ENCODE results near the gene ZNF304. TPM values are rescaled to one million over a fixed set of nuclear protein-coding genes. Genes with fewer than 3 reads are reported as not detected.

Gene ZNF304
- total and polyA plus RNA-seq, 2 of the 4 experiments (the other 2 are of a cell fraction): 3.9 to 16.1 TPM

- dilution Hi-C loops (cut with HindIII; ENCODE audit: low sequenced_read_pairs, unreplicated experiment) (no loop called here), in situ Hi-C loops (cut with MboI; ENCODE audit: low sequenced_read_pairs) (no loop called here), intact Hi-C loops (cut with micrococcal nuclease) (no loop called here)
- no CpG with 5 or more reads among the region's 2 CpGs for whole genome bisulfite sequencing, 2 experiments (ENCODE audit: extremely low coverage in 2 of 2, insufficient read length in 1 of 2)
- Histone ChIP-seq H2BK5ac (ENCODE audit: low read depth, low read length, poor library complexity, severe bottlenecking) (peak overlapping the region; percentile 73), H3K79me1 (ENCODE audit: low read depth in 1 of 2, low read length in 2 of 2) (peaks cover 17 to 34% of the 10 kb centered on the region in 2 experiments; a peak in 3 of 4 replicates), H3K4me2 (ENCODE audit: low read depth, low read length) (peak overlapping the region; percentile 81), H2AK9ac (replicated peaks; ENCODE audit: low read depth, low read length, poor library complexity) (no peak overlapping the region), H3K36me3 (ENCODE audit: control insufficient read depth, insufficient read depth, low read length) (peaks cover 15% of the 10 kb centered on the region), H3K18ac (ENCODE audit: low read depth, low read length) (no peak overlapping the region), H3K27ac (ENCODE audit: insufficient read depth, low read length) (peak overlapping the region; percentile 76; the same call in 1 of the 2 replicates), H3K9ac (ENCODE audit: low read depth, low read length) (peak overlapping the region; percentile 73), H3K14ac (replicated peaks; ENCODE audit: low read depth, low read length) (peak overlapping the region; percentile 93), H4K8ac (ENCODE audit: low read depth in 2 of 2, low read length in 2 of 2) (peak overlapping the region; percentile 97 to 99), H3K9me3 (ENCODE audit: control insufficient read depth, insufficient read depth, low read length) (no peaks in the 10 kb centered on the region), H3K56ac (ENCODE audit: extremely low read depth, insufficient read depth, low read length) (peak overlapping the region; percentile 59; the same call in 1 of the 2 replicates), H3K23ac (ENCODE audit: low read depth, low read length) (peak overlapping the region; percentile 92; the same call in 1 of the 2 replicates), H3K4me3 (ENCODE audit: insufficient read depth, low read depth, low read length) (peak overlapping the region; percentile 54; the same call in 1 of the 2 replicates), H2BK15ac (ENCODE audit: low read depth, low read length) (peak overlapping the region; percentile 77), H3K4me1 (ENCODE audit: control insufficient read depth, insufficient read depth, low read length) (no peaks in the 10 kb centered on the region), H3K9me1 (ENCODE audit: insufficient read depth, low read length) (no peaks in the 10 kb centered on the region; the same call in 1 of the 2 replicates), H2AK5ac (ENCODE audit: low read depth, low read length) (peak overlapping the region; percentile 65; the same call in 1 of the 2 replicates), H2BK20ac (ENCODE audit: low read depth, low read length) (no peak overlapping the region), H3K27me3 (ENCODE audit: control insufficient read depth, insufficient read depth, low read length) (no peaks in the 10 kb centered on the region), H4K20me1 (ENCODE audit: insufficient read depth, low read length) (no peaks in the 10 kb centered on the region), H4K5ac (ENCODE audit: low read depth, low read length) (peak overlapping the region; percentile 94), H2BK120ac (ENCODE audit: low read depth, low read length) (peak overlapping the region; percentile 46; the same call in 1 of the 2 replicates), H4K91ac (ENCODE audit: insufficient read depth, low read depth, low read length) (peak overlapping the region; percentile 79), H3K4ac (ENCODE audit: low read depth, low read length) (peak overlapping the region; percentile 81), H2AFZ (replicated peaks; ENCODE audit: low read length, poor library complexity) (peak overlapping the region; percentile 91)
- POLR2A ChIA-PET (ENCODE audit: unreplicated experiment): interaction anchor here (0.6 to 1.0 kb wide), 3 partner anchors 12 to 393 kb away, joined by 3 to 11 read pairs (median 4); partner anchors contain the start of genes ZNF304 and ZNF548
- no peak for ATAC-seq (ENCODE audit: low read depth)
- CTCF ChIA-PET: no interaction called here
- no TSS peak for BruUV-seq (replicated peaks)
- TF ChIP-seq FOS (IDR thresholded peaks at IDR 0.05; ENCODE audit: low read depth, low read length) (no peak), MXI1 (IDR thresholded peaks at IDR 0.05; ENCODE audit: borderline replicate concordance, low read depth, low read length) (no peak), RCOR1 (IDR thresholded peaks at IDR 0.05; ENCODE audit: insufficient replicate concordance, low read length) (no peak), BHLHE40 (IDR thresholded peaks at IDR 0.05; ENCODE audit: low read depth, low read length) (no peak), RAD21 (IDR thresholded peaks at IDR 0.05; ENCODE audit: low read length) (no peak), RFX5 (IDR thresholded peaks at IDR 0.05; ENCODE audit: low read depth, low read length) (no peak), CEBPB (IDR thresholded peaks at IDR 0.05; ENCODE audit: low read depth, low read length) (no peak), USF2 (IDR thresholded peaks at IDR 0.05; ENCODE audit: low read depth, low read length) (no peak), CHD1 (IDR thresholded peaks at IDR 0.05; ENCODE audit: low read depth, low read length) (no peak), MAZ (IDR thresholded peaks at IDR 0.05; ENCODE audit: borderline replicate concordance, low read depth, low read length) (no peak), NFE2L2 (IDR thresholded peaks at IDR 0.05; ENCODE audit: low read depth, low read length) (no peak), SMC3 (IDR thresholded peaks at IDR 0.05; ENCODE audit: low read depth, low read length) (no peak), CTCF (conservative IDR thresholded peaks at IDR 0.05; ENCODE audit: low read depth, low read length) (no peak), ELK1 (IDR thresholded peaks at IDR 0.05; ENCODE audit: borderline replicate concordance, low read depth, low read length) (no peak), MAFK (IDR thresholded peaks at IDR 0.05; ENCODE audit: low read depth, low read length) (no peak), POLR2A (IDR thresholded peaks at IDR 0.05; ENCODE audit: low read depth, low read length) (no peak)
- DNase-seq: no peak
These were observed 11.3 kb downstream of the ZNF304 start for GRCh38 chr19:57362419-57362818.

Measured in IMR-90 (cell line).